Body of pancreas (tissue), 4 donors: ENCODE results near the gene CHST8.

Source experiments
- POLR2A ChIP-seq, 3 donors: fragments of 450-650 bp; IDR thresholded peaks; one replicate each; pipeline ENCODE4 v1.6.1; 2016; ENCODE audit warnings: antibody characterized with exemption in 3 of 3, mild to moderate bottlenecking in 2 of 3
- TF ChIP-seq, protein P1 (sequence below), 7 experiments: fragments of 450-650 bp in 4 of 7; fragments of 200-600 bp in 3 of 7; sonication (generic) in 3 of 7; IDR thresholded peaks; one replicate each; pipeline ENCODE4 v1.5.1; 2016 to 2019; ENCODE audit warnings: antibody characterized with exemption in 7 of 7

DNA sequence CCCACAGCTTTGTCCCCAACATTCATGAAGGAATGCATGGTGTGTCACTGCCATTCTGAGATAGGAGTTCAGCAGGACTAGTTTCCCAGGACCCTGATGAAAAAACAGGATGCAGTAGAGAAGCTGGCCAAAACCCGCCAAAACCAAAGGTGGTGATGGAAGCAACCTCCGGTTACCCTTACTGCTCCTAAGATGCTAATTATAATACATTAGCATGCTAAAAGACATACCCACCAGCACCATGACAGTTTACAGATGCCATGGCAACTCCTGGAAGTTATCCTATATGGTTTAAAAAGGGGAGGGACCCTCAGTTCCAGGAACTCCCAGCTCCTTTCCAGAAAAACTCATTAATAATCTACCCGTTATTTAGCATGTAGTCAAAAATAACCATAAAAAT, 115.0 kb downstream of the CHST8 start:
- no peak for TF ChIP-seq POLR2A (IDR thresholded peaks at IDR 0.05)
- TF ChIP-seq, protein P1, sequence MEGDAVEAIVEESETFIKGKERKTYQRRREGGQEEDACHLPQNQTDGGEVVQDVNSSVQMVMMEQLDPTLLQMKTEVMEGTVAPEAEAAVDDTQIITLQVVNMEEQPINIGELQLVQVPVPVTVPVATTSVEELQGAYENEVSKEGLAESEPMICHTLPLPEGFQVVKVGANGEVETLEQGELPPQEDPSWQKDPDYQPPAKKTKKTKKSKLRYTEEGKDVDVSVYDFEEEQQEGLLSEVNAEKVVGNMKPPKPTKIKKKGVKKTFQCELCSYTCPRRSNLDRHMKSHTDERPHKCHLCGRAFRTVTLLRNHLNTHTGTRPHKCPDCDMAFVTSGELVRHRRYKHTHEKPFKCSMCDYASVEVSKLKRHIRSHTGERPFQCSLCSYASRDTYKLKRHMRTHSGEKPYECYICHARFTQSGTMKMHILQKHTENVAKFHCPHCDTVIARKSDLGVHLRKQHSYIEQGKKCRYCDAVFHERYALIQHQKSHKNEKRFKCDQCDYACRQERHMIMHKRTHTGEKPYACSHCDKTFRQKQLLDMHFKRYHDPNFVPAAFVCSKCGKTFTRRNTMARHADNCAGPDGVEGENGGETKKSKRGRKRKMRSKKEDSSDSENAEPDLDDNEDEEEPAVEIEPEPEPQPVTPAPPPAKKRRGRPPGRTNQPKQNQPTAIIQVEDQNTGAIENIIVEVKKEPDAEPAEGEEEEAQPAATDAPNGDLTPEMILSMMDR (IDR thresholded peaks at IDR 0.05) = no peak
